ENCODE data around the gene RGS7.

The RGS7 gene

DNA sequence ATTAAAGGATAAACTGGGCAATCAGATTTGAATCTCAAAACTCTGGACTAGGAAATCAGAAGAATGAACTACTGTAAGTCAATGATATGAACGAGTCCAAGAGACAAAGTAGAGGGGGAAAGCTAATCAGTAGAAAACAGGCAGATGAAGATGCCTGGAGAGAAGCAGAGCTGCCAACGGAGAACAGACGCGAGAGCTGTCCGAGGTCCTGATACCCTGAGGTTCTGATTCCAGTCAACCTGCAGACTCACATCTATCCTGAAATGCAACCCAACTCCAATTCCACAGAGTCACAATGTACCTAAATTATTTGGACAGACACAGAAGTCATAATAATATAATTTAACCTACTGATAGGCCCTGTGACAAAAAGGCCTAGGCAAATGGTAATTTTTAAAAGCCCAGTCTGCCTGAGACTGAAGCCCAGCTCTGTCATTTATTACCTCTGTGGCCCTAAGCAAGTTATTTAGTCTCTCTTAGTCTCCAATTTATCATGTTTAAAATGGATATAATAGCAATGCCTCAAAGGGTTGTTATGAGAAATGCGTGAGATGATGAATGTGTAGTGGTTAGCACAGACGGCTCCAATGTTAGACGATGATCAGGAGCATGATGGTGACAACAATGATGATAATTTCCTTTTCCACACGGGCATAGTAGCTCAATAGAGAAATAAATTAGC lies 33.4 kb downstream of the RGS7 start:
- Histone ChIP-seq H3K4me3 (ENCODE audit: low read length) (no peak overlapping the region), H3K27ac (ENCODE audit: low read length) (no peak overlapping the region), H4K20me1 (ENCODE audit: insufficient read depth, low read length) (no peaks in the 10 kb centered on the region), H3K27me3 (ENCODE audit: low read depth, low read length) (no peaks in the 10 kb centered on the region), H3K9me3 (ENCODE audit: insufficient read depth, low read length) (no peaks in the 10 kb centered on the region), H2AFZ (ENCODE audit: low read depth, low read length) (no peak overlapping the region), H3K79me2 (ENCODE audit: low read length) (no peaks in the 10 kb centered on the region), H3K9ac (ENCODE audit: low read length) (no peak overlapping the region), H3K4me2 (ENCODE audit: low read length) (no peak overlapping the region), H3K36me3 (replicated peaks; ENCODE audit: low read depth, low read length) (no peaks in the 10 kb centered on the region), H3K4me1 (ENCODE audit: low read length) (no peaks in the 10 kb centered on the region)
- TF ChIP-seq CTCF (IDR thresholded peaks at IDR 0.05; ENCODE audit: low read depth, low read length), result no peak
- TF ChIP-seq EZH2phosphoT487 (IDR thresholded peaks at IDR 0.05; ENCODE audit: low read depth), result no peak

GRCh38 chr1:241317676-241318075 lies 39.3 kb downstream of the RGS7 start:
- Histone ChIP-seq H3K79me2 (ENCODE audit: low read length) (no peaks in the 10 kb centered on the region), H3K36me3 (replicated peaks; ENCODE audit: low read depth, low read length) (no peaks in the 10 kb centered on the region), H3K4me3 (ENCODE audit: low read length) (no peak overlapping the region), H3K27me3 (ENCODE audit: low read depth, low read length) (no peaks in the 10 kb centered on the region), H3K4me2 (ENCODE audit: low read length) (no peak overlapping the region), H3K4me1 (ENCODE audit: low read length) (no peaks in the 10 kb centered on the region), H3K27ac (ENCODE audit: low read length) (no peak overlapping the region), H4K20me1 (ENCODE audit: insufficient read depth, low read length) (no peaks in the 10 kb centered on the region), H2AFZ (ENCODE audit: low read depth, low read length) (no peak overlapping the region), H3K9me3 (ENCODE audit: insufficient read depth, low read length) (no peaks in the 10 kb centered on the region), H3K9ac (ENCODE audit: low read length) (no peak overlapping the region)
- TF ChIP-seq CTCF (IDR thresholded peaks at IDR 0.05; ENCODE audit: low read depth, low read length) (no peak), EZH2phosphoT487 (IDR thresholded peaks at IDR 0.05; ENCODE audit: low read depth) (no peak)

- Histone ChIP-seq H3K36me3 (replicated peaks; ENCODE audit: low read depth, low read length) (no peaks in the 10 kb centered on the region), H3K27me3 (ENCODE audit: low read depth, low read length) (0 out of 2 replicates have a peak, but pooled peaks cover 4% of the 10 kb centered on the region), H3K4me2 (ENCODE audit: low read length) (no peak overlapping the region), H3K79me2 (ENCODE audit: low read length) (no peaks in the 10 kb centered on the region), H3K27ac (ENCODE audit: low read length) (no peak overlapping the region), H3K9ac (ENCODE audit: low read length) (no peak overlapping the region), H3K4me3 (ENCODE audit: low read length) (no peak overlapping the region), H2AFZ (ENCODE audit: low read depth, low read length) (no peak overlapping the region), H3K9me3 (ENCODE audit: insufficient read depth, low read length) (no peaks in the 10 kb centered on the region), H4K20me1 (ENCODE audit: insufficient read depth, low read length) (no peaks in the 10 kb centered on the region), H3K4me1 (ENCODE audit: low read length) (no peaks in the 10 kb centered on the region)
- no peak for TF ChIP-seq EZH2phosphoT487 (IDR thresholded peaks at IDR 0.05; ENCODE audit: low read depth)
- TF ChIP-seq CTCF (IDR thresholded peaks at IDR 0.05; ENCODE audit: low read depth, low read length), result no peak
Observed at GRCh38 chr1:241316372-241316771, 40.6 kb downstream of the RGS7 start.

- Histone ChIP-seq H3K9me3 (ENCODE audit: insufficient read depth, low read length) (no peaks in the 10 kb centered on the region), H3K27me3 (ENCODE audit: low read depth, low read length) (0 out of 2 replicates have a peak, but pooled peaks cover 4% of the 10 kb centered on the region), H3K27ac (ENCODE audit: low read length) (no peak overlapping the region), H3K4me3 (ENCODE audit: low read length) (peak overlapping the region; percentile 7; the same call in 1 of the 2 replicates), H3K36me3 (replicated peaks; ENCODE audit: low read depth, low read length) (no peaks in the 10 kb centered on the region), H3K9ac (ENCODE audit: low read length) (no peak overlapping the region), H4K20me1 (ENCODE audit: insufficient read depth, low read length) (no peaks in the 10 kb centered on the region), H3K4me1 (ENCODE audit: low read length) (no peaks in the 10 kb centered on the region), H2AFZ (ENCODE audit: low read depth, low read length) (0 out of 2 replicates have a peak overlapping the region, but pooled peaks have one; percentile 48), H3K4me2 (ENCODE audit: low read length) (peak overlapping the region; percentile 34), H3K79me2 (ENCODE audit: low read length) (no peaks in the 10 kb centered on the region)
- TF ChIP-seq CTCF (IDR thresholded peaks at IDR 0.05; ENCODE audit: low read depth, low read length), result peak; percentile 41
- no peak for TF ChIP-seq EZH2phosphoT487 (IDR thresholded peaks at IDR 0.05; ENCODE audit: low read depth)
Observed at GRCh38 chr1:241311056-241311746, 45.8 kb downstream of the RGS7 start.

Data from OCI-LY3 (cell line).